Spleen (tissue), 7 donors: ENCODE measurements around the gene GSE1.
A peak's percentile ranks its signal among the peaks of the same experiment; 100 is the strongest.

ENCODE experiments used
- CTCF ChIP-seq, 11 experiments: fragments of 200-600 bp in 7 of 11; fragments of 450-650 bp in 4 of 11; sonication (generic) in 4 of 11; IDR thresholded peaks in 8 of 11; conservative IDR thresholded peaks in 3 of 11; 1 replicate in 7 of 11; 2 replicates in 4 of 11; pipeline versions ENCODE4 v1.4.0 to v1.8.0; 2016 to 2021; ENCODE audit warnings: antibody characterized with exemption in 11 of 11, inconsistent platforms in 4 of 11, mild to moderate bottlenecking in 1 of 11
- POLR2A ChIP-seq, 3 donors: fragments of 450-650 bp; IDR thresholded peaks; one replicate each; pipeline ENCODE4 v1.5.1; 2017; ENCODE audit warnings: antibody characterized with exemption in 3 of 3, mild to moderate bottlenecking in 1 of 3
- POLR2AphosphoS5 ChIP-seq, 3 donors: sonication (generic); formaldehyde crosslinking; IDR thresholded peaks; one replicate each; pipeline ENCODE4 v1.5.1; 2017; ENCODE audit warnings: antibody characterized with exemption in 3 of 3
- donor health status: DM: no; HTN: no; CAD: no; lungs with moderate emphysema.
- donor health status: DM: no; HTN: no; CAD: no.
- donor health status: DM: no; HTN: no; CAD: no.

GRCh38 chr16:85653290-85653891 is 40.3 kb downstream of the GSE1 start:
- TF ChIP-seq POLR2A (IDR thresholded peaks at IDR 0.05), result no peak
- no peak for TF ChIP-seq CTCF (IDR thresholded peaks at IDR 0.05 in 8 of 11, conservative IDR thresholded peaks at IDR 0.05 in 3 of 11)
- peak in 1 of 3 donors; percentile 35 for TF ChIP-seq POLR2AphosphoS5 (IDR thresholded peaks at IDR 0.05)
